ENCODE measurements around the gene ABAT. TPM values are rescaled to one million over a fixed set of nuclear protein-coding genes. Genes with fewer than 3 reads are reported as not detected.

Gene ABAT
- total RNA-seq, 6 experiments from 2014 or later, result 0.51 to 1.3 (median 0.59) TPM

- peaks cover 2% of the 10 kb centered on the region; the same call in 1 of the 2 replicates for H3K27me3 Mint-ChIP-seq (ENCODE audit: insufficient read depth)
- H3K4me1 Mint-ChIP-seq (ENCODE audit: low read depth), result peaks cover 4% of the 10 kb centered on the region; the same call in 1 of the 2 replicates
- DNase-seq, result no peak
- TF ChIP-seq CTCF (IDR thresholded peaks at IDR 0.05), result no peak
- H3K36me3 Mint-ChIP-seq (ENCODE audit: low read depth), result peaks cover 49% of the 10 kb centered on the region
- H3K9me3 Mint-ChIP-seq, result no peaks in the 10 kb centered on the region
- no peak overlapping the region for H3K4me3 Mint-ChIP-seq
- no peak overlapping the region for H3K27ac Mint-ChIP-seq
Measured at GRCh38 chr16:8812162-8812843, 137.9 kb downstream of the ABAT start.

GRCh38 chr16:8814095-8814806 is 139.8 kb downstream of the ABAT start:
- peaks cover 6% of the 10 kb centered on the region; the same call in 1 of the 2 replicates for H3K4me1 Mint-ChIP-seq (ENCODE audit: low read depth)
- no peak overlapping the region for H3K4me3 Mint-ChIP-seq
- no peak for TF ChIP-seq CTCF (IDR thresholded peaks at IDR 0.05)
- H3K36me3 Mint-ChIP-seq (ENCODE audit: low read depth), result peaks cover 49% of the 10 kb centered on the region
- H3K27me3 Mint-ChIP-seq (ENCODE audit: insufficient read depth), result no peaks in the 10 kb centered on the region
- H3K9me3 Mint-ChIP-seq, result no peaks in the 10 kb centered on the region
- DNase-seq, result no peak
- no peak overlapping the region for H3K27ac Mint-ChIP-seq

GRCh38 chr16:8816967-8817655 is 142.7 kb downstream of the ABAT start:
- H3K4me1 Mint-ChIP-seq (ENCODE audit: low read depth), result peaks cover 9% of the 10 kb centered on the region; the same call in 1 of the 2 replicates
- H3K27me3 Mint-ChIP-seq (ENCODE audit: insufficient read depth), result peaks cover 2% of the 10 kb centered on the region; the same call in 1 of the 2 replicates
- H3K9me3 Mint-ChIP-seq, result no peaks in the 10 kb centered on the region
- no peak overlapping the region for H3K4me3 Mint-ChIP-seq
- peak overlapping the region; percentile 65 for H3K27ac Mint-ChIP-seq
- no peak for DNase-seq
- no peak for TF ChIP-seq CTCF (IDR thresholded peaks at IDR 0.05)
- H3K36me3 Mint-ChIP-seq (ENCODE audit: low read depth), result peaks cover 43% of the 10 kb centered on the region

- H3K36me3 Mint-ChIP-seq (ENCODE audit: low read depth), result peaks cover 37% of the 10 kb centered on the region
- 0 out of 2 replicates have a peak overlapping the region, but pooled peaks have one; percentile 13 for H3K27ac Mint-ChIP-seq
- no peaks in the 10 kb centered on the region for H3K9me3 Mint-ChIP-seq
- H3K27me3 Mint-ChIP-seq (ENCODE audit: insufficient read depth), result peaks cover 2% of the 10 kb centered on the region; the same call in 1 of the 2 replicates
- peaks cover 10% of the 10 kb centered on the region; the same call in 1 of the 2 replicates for H3K4me1 Mint-ChIP-seq (ENCODE audit: low read depth)
- no peak overlapping the region for H3K4me3 Mint-ChIP-seq
- no peak for DNase-seq
- TF ChIP-seq CTCF (IDR thresholded peaks at IDR 0.05), result no peak
Measured at GRCh38 chr16:8818504-8819270, 144.3 kb downstream of the ABAT start.
